ENCODE data around the gene PQBP1. TPM values are rescaled to one million over a fixed set of nuclear protein-coding genes. Genes with fewer than 3 reads are reported as not detected.

Gene PQBP1
- total and polyA plus RNA-seq, 2 of the 13 experiments (the other 11 are each of a cell fraction or from before 2014, with no cell fraction given), result 58.1 to 80.9 TPM

- no peaks in the 10 kb centered on the region for H4K20me1 ChIP-seq (ENCODE audit: insufficient read depth, low read length)
- no peak overlapping the region for H2AFZ ChIP-seq (ENCODE audit: low read length)
- H3K4me1 ChIP-seq (ENCODE audit: insufficient read depth, low read length), result peaks cover 29% of the 10 kb centered on the region
- DNase-seq (ENCODE audit: low spot score), result no peak
- peaks cover 6 to 28% of the 10 kb centered on the region in 2 experiments; a peak in 4 of 5 replicates for H3K36me3 ChIP-seq (replicated peaks in 1 of 2; ENCODE audit: control insufficient read depth in 1 of 2, insufficient read depth in 2 of 2, low read length in 2 of 2)
- no peak for FAIRE-seq
- no peak overlapping the region for H3K9ac ChIP-seq (ENCODE audit: insufficient read depth, low read depth, low read length)
- no CpG with 5 or more reads among the region's 1 CpG for WGBS (ENCODE audit: low lambda C conversion rate)
- no peak overlapping the region for H3K4me2 ChIP-seq (ENCODE audit: low read depth, low read length)
- peaks cover 23% of the 10 kb centered on the region for H3K79me2 ChIP-seq (ENCODE audit: insufficient read depth, low read length)
- intact Hi-C loops (cut with micrococcal nuclease; ENCODE audit: unreplicated experiment), result no loop called here
- H3K4me3 ChIP-seq (replicated peaks in 1 of 3; ENCODE audit: insufficient read depth in 1 of 3, low read depth in 2 of 3, low read length in 3 of 3), result no peak overlapping the region
- CTCF ChIA-PET (ENCODE audit: low intra/inter-chr PET ratio, low total read pairs), result no interaction called here
- ATAC-seq, result no peak
- H3K27me3 ChIP-seq (ENCODE audit: control insufficient read depth in 1 of 2, insufficient read depth in 2 of 2, low read length in 2 of 2), result no peaks in the 10 kb centered on the region
- in situ Hi-C loops (cut with HindIII; ENCODE audit: extremely low pct_ligation_motif_present, low pct_unique_long_range_greater_than_20kb), result no loop called here
- BruUV-seq (replicated peaks), result no TSS peak
- H3K9me3 ChIP-seq (ENCODE audit: low read length), result no peaks in the 10 kb centered on the region
- H3K27ac ChIP-seq (ENCODE audit: extremely low read length, insufficient read depth, low read length), result no peak overlapping the region
- POLR2A ChIA-PET, result no interaction called here
- no peak for TF ChIP-seq ZNF776 (CRISPR knock-in tag; IDR thresholded peaks at IDR 0.05)
- TF ChIP-seq ETV5 (CRISPR knock-in tag; IDR thresholded peaks at IDR 0.05; ENCODE audit: borderline replicate concordance), result no peak
- TF ChIP-seq CHD2 (IDR thresholded peaks at IDR 0.05; ENCODE audit: low read depth, low read length), result no peak
- no peak for TF ChIP-seq PATZ1 (CRISPR knock-in tag; IDR thresholded peaks at IDR 0.05)
- TF ChIP-seq ZNF839 (CRISPR knock-in tag; IDR thresholded peaks at IDR 0.05; ENCODE audit: borderline replicate concordance), result no peak
- TF ChIP-seq ZNF274 (CRISPR knock-in tag; IDR thresholded peaks at IDR 0.05), result no peak
- no peak for TF ChIP-seq NFKB2 (CRISPR knock-in tag; IDR thresholded peaks at IDR 0.05; ENCODE audit: borderline replicate concordance)
- TF ChIP-seq ZNF343 (CRISPR knock-in tag; IDR thresholded peaks at IDR 0.05), result no peak
- no peak for TF ChIP-seq ZBTB20 (CRISPR knock-in tag; IDR thresholded peaks at IDR 0.05; ENCODE audit: borderline replicate concordance, low read depth)
- no peak for TF ChIP-seq RBFOX2 (IDR thresholded peaks at IDR 0.05; ENCODE audit: low read depth, low read length)
- TF ChIP-seq BRD4 (CRISPR knock-in tag; IDR thresholded peaks at IDR 0.05), result no peak
- TF ChIP-seq EHMT2 (IDR thresholded peaks at IDR 0.05; ENCODE audit: borderline replicate concordance, low read depth, low read length), result no peak
- TF ChIP-seq RERE (CRISPR knock-in tag; IDR thresholded peaks at IDR 0.05; ENCODE audit: low read depth), result no peak
- TF ChIP-seq SMAD1 (CRISPR knock-in tag; IDR thresholded peaks at IDR 0.05; ENCODE audit: borderline replicate concordance, low read depth), result no peak
Measured at GRCh38 chrX:48938721-48939425, 41.1 kb downstream of the PQBP1 start.
